Stimulated activated memory B cell treated with anti-CD40 and anti-IgM and Interleukin-4, amounts not matched to agents 10 μg/mL and 1 μg/mL and 100 μg/mL, for 72 hours (primary cell): ENCODE measurements around the gene NDEL1.

Experiments used
- ATAC-seq: fragments of 150-1000 bp; cut with Tn5 transposase; 2 replicates; pipeline ENCODE4 v1.10.0; 2021
- H3K27ac Mint-ChIP-seq: one replicate; pipeline ENCODE4 v1.8.0; 2022; ENCODE audit warnings: mild to moderate bottlenecking, mixed read lengths
- H3K27me3 Mint-ChIP-seq: one replicate; pipeline ENCODE4 v1.8.0; 2022; ENCODE audit warnings: mixed read lengths
- H3K36me3 Mint-ChIP-seq: one replicate; pipeline ENCODE4 v1.8.0; 2022; ENCODE audit warnings: mixed read lengths
- H3K4me1 Mint-ChIP-seq: one replicate; pipeline ENCODE4 v1.8.0; 2022; ENCODE audit warnings: mixed read lengths
- H3K4me3 Mint-ChIP-seq: one replicate; pipeline ENCODE4 v1.8.0; 2022; ENCODE audit warnings: mild to moderate bottlenecking, moderate library complexity, mixed read lengths
- H3K9me3 Mint-ChIP-seq: one replicate; pipeline ENCODE4 v1.8.0; 2022; ENCODE audit warnings: mixed read lengths

NDEL1 gene

DNA sequence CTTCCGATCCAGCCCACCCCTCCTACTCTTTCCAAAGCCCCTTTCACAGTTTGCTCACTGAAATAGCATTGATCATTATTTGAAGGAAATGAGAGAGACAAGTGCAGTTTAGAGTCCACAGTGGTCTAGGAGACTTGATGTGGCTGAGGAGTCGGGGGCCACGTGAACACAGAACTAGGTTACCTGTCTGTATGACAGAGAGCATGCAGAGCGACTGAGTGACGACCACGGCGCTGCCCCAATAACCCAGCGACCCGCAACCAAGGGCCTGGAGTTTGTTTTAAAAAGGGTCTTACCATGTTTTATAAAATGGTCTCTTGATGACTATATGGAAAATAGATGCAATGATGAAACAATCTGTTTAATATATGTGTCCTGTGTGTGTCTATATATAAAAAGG, 39.5 kb downstream of the NDEL1 start:
- H3K27ac Mint-ChIP-seq = no peak overlapping the region
- no peak overlapping the region for H3K4me3 Mint-ChIP-seq
- no peaks in the 10 kb centered on the region for H3K9me3 Mint-ChIP-seq
- no peaks in the 10 kb centered on the region for H3K4me1 Mint-ChIP-seq
- no peaks in the 10 kb centered on the region for H3K27me3 Mint-ChIP-seq
- peaks cover 72% of the 10 kb centered on the region for H3K36me3 Mint-ChIP-seq
- ATAC-seq = no peak

DNA sequence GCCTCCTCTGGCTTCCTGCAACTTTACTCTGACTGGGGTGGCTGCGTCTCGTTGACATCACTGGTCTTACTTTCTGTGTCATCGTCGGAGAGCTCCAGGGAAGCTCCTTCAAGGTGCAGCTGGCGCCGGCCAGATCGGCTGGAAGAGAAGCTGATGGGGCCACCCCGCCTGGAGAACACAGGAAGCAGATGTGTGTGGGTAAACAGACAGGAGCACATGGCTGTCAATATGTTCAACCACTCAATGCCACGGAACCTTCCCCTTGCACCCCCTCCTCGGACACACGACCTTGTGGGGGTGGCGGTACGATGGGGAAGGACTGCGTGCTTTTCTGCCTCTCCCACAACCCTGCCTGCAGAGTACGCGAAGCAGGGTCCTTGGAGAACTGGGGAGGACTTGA, 40.1 kb downstream of the NDEL1 start:
- Mint-ChIP-seq H3K9me3 (no peaks in the 10 kb centered on the region), H3K36me3 (peaks cover 78% of the 10 kb centered on the region), H3K27ac (no peak overlapping the region), H3K4me3 (no peak overlapping the region), H3K4me1 (no peaks in the 10 kb centered on the region), H3K27me3 (no peaks in the 10 kb centered on the region)
- no peak for ATAC-seq

DNA sequence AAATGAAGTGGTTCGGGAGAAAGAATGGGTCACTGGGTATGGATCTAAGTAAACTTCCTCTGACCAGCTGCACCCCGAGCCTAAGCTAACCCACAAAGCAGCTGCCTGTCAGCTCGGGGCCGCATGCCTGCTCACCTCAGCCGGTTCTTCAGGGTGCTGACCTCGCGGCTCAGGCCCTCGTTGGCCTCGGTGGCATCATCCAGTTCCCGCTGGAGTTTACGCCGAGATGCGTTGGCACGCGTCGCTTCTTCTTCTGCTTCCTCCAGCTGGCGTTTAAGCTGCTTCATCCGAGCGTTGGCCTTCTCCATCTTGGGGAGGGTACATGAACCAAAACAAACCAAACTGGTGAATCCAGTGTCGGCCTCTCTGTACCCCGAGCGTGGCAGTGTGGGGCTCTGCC, 41.1 kb downstream of the NDEL1 start:
- Mint-ChIP-seq H3K27ac (no peak overlapping the region), H3K36me3 (peaks cover 78% of the 10 kb centered on the region), H3K4me3 (no peak overlapping the region), H3K27me3 (no peaks in the 10 kb centered on the region), H3K9me3 (no peaks in the 10 kb centered on the region), H3K4me1 (no peaks in the 10 kb centered on the region)
- ATAC-seq = no peak

DNA sequence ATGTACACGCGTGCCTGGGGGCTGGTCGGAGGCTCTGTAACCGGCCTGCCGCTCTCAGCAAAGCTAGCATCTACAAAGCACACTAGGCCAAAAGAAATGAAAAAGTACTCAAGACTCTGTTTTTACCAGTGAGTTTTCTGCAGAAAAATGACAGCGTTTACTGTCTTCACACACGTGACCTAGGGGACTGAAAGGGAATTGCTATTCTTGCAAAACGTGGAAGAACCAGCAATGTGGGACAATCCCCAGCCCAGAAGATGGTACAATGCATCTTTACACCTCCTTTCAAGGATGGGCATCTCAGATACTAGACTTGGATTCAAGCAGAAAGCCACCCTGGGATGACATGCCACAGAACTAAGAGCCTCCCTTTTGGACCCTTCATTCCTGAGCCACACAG, 41.5 kb downstream of the NDEL1 start:
- no peak for ATAC-seq
- no peaks in the 10 kb centered on the region for H3K4me1 Mint-ChIP-seq
- H3K27ac Mint-ChIP-seq = no peak overlapping the region
- no peak overlapping the region for H3K4me3 Mint-ChIP-seq
- H3K27me3 Mint-ChIP-seq = no peaks in the 10 kb centered on the region
- H3K9me3 Mint-ChIP-seq = no peaks in the 10 kb centered on the region
- peaks cover 78% of the 10 kb centered on the region for H3K36me3 Mint-ChIP-seq

DNA sequence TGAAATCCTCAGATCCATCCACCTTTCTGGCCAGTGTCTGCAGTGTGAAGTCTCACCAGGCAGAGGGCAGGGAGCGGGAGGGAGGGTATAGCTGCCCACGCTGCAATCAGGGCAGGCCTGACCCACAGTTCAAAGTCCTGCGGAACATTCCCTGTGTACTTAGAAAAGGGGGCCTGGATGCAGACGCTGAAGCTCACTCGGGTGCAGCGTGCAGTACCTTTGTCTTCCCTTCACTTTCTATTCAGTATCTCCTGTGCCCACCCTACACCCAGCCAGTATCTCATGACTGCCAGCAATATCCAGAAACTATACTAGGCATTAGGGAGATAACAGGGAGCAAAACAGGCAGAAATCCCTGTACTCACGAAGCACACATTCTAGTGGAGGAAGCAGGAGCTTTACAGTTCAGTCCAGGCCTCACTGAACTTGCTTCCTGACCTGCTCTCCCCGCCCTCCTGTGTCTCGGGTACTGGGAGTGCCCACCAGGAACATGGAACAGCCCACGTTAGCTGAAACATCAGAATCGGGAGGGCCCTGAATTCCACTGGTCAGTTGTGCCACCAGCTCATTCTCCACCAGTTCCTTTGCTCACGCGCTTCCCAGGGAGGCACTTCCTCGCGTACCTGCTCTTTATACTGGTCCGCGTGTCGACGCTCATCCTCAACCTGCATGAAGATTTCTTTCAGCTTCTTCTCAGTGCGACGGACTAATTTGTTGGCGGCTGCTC, 42.2 kb downstream of the NDEL1 start:
- H3K4me3 Mint-ChIP-seq = no peak overlapping the region
- peaks cover 83% of the 10 kb centered on the region for H3K36me3 Mint-ChIP-seq
- ATAC-seq = no peak
- no peaks in the 10 kb centered on the region for H3K9me3 Mint-ChIP-seq
- H3K27me3 Mint-ChIP-seq = no peaks in the 10 kb centered on the region
- H3K27ac Mint-ChIP-seq = no peak overlapping the region
- no peaks in the 10 kb centered on the region for H3K4me1 Mint-ChIP-seq

DNA sequence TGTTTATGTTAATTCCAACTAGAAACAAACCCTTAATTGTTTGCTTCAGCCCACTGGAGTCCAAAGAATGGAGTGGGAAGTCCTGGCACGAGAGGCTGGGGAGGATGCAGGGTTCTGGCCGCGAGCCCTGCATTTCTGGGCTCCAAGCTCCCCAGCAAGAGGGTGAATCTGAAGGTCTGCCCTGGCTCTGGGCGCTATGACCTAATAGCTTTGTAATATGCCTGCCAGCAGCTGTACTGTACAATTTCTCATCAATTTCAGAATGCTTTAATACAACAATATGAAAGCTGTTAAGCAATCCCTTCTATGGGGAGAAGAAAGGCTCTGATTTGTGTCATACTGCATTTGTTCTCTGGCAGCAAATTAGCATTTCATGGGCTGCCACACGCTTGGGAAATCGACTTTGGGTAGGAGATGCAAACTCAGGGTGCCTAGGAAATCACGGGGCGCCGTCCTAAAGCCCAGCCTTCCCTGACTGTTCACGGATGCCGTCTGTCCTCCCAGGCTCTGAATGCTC, 43.8 kb downstream of the NDEL1 start:
- Mint-ChIP-seq H3K4me3 (no peak overlapping the region), H3K9me3 (no peaks in the 10 kb centered on the region), H3K27me3 (no peaks in the 10 kb centered on the region), H3K36me3 (peaks cover 82% of the 10 kb centered on the region), H3K4me1 (no peaks in the 10 kb centered on the region), H3K27ac (no peak overlapping the region)
- ATAC-seq = no peak

DNA sequence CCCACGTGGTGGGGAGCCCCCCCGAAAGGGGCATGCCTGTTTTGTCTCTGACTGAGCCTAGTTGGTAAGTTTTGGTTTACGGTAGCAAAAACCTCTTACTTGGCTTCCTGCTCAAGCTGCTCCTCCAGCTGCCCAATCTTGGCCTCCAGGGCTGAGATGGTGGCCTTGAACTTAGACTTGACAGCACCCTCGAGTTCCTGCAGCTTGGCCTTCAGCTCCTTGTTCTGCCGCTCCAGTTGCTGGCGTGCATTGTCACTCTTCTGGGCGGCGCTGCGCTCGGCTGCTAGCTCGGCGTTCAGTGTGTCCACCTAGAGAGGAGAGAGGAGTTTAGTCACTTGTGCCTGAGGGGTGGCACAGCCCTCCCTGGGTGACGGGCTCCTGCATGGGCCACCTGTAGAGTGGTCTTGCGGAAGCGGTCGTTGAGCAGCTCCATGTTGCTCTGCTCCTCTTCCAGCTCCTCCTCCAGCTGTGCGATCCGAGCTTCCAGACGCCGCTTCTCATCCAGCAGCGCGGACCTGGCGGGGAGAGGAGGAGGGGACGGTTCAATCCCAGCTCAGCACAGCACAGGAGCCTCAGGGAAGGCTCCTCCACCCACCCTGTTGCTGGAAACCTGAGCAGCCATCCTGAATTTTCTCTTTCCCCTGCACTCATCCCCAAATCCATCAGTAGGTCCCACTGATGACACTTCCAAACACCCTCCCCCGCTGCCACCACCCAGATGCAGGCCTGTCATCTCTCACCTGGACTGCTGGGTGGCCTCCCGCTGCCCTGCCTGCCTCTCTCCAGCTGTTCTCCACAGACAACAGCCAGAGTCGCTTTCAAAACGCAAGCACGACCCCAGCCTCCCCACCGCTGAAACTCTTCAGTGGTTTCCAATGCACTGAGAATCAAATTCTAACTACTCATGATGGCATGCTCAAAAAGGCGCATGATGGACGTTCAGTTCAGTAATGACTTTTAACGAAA, 44.6 kb downstream of the NDEL1 start:
- peaks cover 3% of the 10 kb centered on the region for H3K9me3 Mint-ChIP-seq
- peaks cover 79% of the 10 kb centered on the region for H3K36me3 Mint-ChIP-seq
- no peaks in the 10 kb centered on the region for H3K4me1 Mint-ChIP-seq
- no peak overlapping the region for H3K4me3 Mint-ChIP-seq
- ATAC-seq = no peak
- H3K27me3 Mint-ChIP-seq = no peaks in the 10 kb centered on the region
- H3K27ac Mint-ChIP-seq = no peak overlapping the region

DNA sequence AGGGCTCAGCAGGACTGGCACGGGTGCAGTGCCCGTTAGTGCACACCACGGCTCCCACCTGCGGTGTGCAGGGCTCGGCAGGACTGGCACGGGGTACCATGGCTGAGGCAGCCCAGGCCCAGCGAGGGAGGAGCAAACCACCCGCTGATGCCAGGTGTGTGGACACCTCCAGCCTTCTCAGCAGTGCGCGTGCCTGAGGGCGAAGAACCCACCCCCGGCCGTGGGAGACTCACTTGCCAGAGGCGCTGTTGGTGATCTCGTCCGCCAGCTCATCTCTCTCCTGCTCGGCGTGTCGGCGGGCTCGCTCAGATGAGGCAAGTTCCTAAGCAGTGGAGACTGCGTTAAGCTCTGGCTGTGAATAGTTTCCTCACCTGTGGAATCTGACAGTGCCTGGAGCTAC, 45.4 kb downstream of the NDEL1 start:
- Mint-ChIP-seq H3K27ac (no peak overlapping the region), H3K4me3 (no peak overlapping the region), H3K4me1 (no peaks in the 10 kb centered on the region), H3K9me3 (peaks cover 3% of the 10 kb centered on the region), H3K36me3 (peaks cover 76% of the 10 kb centered on the region), H3K27me3 (no peaks in the 10 kb centered on the region)
- ATAC-seq = no peak

DNA sequence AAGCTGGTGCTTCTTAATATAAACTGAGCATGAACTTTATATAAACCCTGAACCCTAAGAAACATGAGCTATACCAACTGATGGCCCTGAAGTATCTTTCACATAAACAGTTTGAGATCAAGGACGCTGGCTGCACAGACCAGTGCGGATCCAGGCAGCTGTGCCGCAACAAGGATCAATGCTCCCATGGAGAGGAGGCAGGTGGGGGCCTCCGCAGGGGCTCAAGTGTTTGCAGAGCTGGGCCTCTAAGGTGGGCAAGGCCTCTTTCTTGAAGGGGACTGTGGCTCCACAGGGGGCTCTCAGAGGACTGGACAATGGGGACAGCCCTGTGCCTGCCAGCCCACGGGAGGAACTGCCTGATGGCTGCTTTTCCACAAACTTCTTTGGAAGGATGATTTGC, 46.0 kb downstream of the NDEL1 start:
- H3K4me3 Mint-ChIP-seq = no peak overlapping the region
- peaks cover 71% of the 10 kb centered on the region for H3K36me3 Mint-ChIP-seq
- ATAC-seq = no peak
- no peaks in the 10 kb centered on the region for H3K27me3 Mint-ChIP-seq
- no peak overlapping the region for H3K27ac Mint-ChIP-seq
- no peaks in the 10 kb centered on the region for H3K4me1 Mint-ChIP-seq
- H3K9me3 Mint-ChIP-seq = peaks cover 3% of the 10 kb centered on the region

DNA sequence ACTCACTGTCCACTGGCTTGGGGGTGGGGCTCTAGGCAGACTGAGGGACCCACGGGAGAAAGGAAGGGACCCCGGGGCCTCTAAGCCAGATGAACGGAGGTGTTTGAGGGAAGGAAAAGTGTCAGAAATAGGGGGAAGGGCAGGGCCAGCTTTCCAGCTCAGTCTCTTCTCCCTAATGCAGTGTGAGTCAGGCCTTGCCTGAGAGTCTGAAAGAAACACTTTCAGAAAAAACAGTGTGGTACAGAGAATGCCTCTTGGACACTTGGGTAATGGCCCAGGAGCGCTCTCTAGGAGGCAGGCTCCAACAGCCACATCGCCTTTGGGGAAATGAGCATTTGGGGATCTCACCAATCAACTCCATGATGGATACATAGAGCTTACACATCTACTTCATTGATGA, 46.9 kb downstream of the NDEL1 start:
- no peak overlapping the region for H3K27ac Mint-ChIP-seq
- ATAC-seq = no peak
- H3K36me3 Mint-ChIP-seq = peaks cover 75% of the 10 kb centered on the region
- H3K4me1 Mint-ChIP-seq = no peaks in the 10 kb centered on the region
- H3K27me3 Mint-ChIP-seq = no peaks in the 10 kb centered on the region
- peaks cover 3% of the 10 kb centered on the region for H3K9me3 Mint-ChIP-seq
- no peak overlapping the region for H3K4me3 Mint-ChIP-seq

DNA sequence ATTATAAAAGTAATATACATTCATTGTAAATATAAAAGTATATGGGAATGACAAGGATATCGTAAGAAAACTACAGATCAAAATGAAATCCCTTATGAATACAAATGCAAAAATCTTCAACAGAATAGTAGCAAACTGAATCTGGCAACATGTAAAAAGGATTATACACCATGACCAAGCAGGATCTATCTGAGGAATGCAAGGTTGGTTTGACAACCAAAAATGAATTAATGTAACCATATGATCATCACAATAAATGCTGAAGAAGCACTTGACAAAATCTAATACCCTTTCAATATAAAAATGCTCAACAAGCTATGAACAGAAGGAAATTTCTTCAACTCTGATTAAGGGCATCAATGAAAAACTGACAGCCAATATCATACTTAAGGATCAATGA, 48.8 kb downstream of the NDEL1 start:
- peaks cover 3% of the 10 kb centered on the region for H3K9me3 Mint-ChIP-seq
- peaks cover 60% of the 10 kb centered on the region for H3K36me3 Mint-ChIP-seq
- no peak overlapping the region for H3K4me3 Mint-ChIP-seq
- H3K27me3 Mint-ChIP-seq = no peaks in the 10 kb centered on the region
- no peaks in the 10 kb centered on the region for H3K4me1 Mint-ChIP-seq
- H3K27ac Mint-ChIP-seq = no peak overlapping the region
- ATAC-seq = no peak

DNA sequence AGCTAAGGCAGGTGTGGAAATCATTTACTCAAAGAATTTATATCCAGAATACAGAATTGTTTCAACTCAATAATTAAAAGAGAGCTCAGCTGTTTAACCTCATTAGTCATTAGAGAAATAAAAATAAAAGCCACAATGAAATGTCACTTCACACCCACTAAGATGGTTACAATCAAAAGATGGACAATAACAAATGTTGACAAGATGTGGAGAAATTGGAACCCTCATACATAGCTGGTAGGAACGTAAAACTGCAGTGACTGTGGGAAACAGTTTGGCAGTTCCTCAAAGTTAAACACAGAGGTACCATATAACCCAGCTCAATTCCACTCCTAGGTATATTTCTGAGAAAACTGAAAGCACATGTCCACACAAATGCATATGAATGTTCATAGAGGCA, 49.8 kb downstream of the NDEL1 start:
- peaks cover 55% of the 10 kb centered on the region for H3K36me3 Mint-ChIP-seq
- H3K27ac Mint-ChIP-seq = no peak overlapping the region
- ATAC-seq = no peak
- no peak overlapping the region for H3K4me3 Mint-ChIP-seq
- peaks cover 5% of the 10 kb centered on the region for H3K9me3 Mint-ChIP-seq
- H3K27me3 Mint-ChIP-seq = no peaks in the 10 kb centered on the region
- no peaks in the 10 kb centered on the region for H3K4me1 Mint-ChIP-seq

DNA sequence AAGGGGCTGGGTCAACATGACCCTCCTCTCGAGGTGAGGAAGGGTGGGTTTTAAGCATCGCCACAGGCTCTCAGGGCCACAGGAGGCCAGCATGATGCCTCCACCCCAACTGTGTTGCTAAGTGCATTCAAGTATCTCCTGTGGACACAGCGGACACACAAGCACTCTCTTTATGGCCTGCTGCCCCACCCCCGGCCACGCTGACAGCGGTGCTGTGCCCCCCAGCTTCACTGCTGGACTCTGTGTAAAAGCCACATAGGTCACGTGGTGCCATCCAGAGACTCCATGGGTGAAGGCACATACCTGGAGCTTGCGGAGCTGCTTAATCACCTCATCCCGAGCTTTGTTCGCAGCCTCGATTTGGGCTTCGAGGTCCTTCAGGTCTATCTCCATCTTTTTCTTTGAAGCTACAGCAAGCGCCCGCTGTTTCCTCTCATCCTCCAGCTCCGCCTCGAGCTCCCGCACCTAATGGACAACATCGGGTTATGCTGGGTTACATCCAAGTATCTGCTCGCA, 51.5 kb downstream of the NDEL1 start:
- no peaks in the 10 kb centered on the region for H3K4me1 Mint-ChIP-seq
- H3K36me3 Mint-ChIP-seq = peaks cover 48% of the 10 kb centered on the region
- ATAC-seq = no peak
- H3K27ac Mint-ChIP-seq = no peak overlapping the region
- no peak overlapping the region for H3K4me3 Mint-ChIP-seq
- H3K27me3 Mint-ChIP-seq = no peaks in the 10 kb centered on the region
- peaks cover 5% of the 10 kb centered on the region for H3K9me3 Mint-ChIP-seq

DNA sequence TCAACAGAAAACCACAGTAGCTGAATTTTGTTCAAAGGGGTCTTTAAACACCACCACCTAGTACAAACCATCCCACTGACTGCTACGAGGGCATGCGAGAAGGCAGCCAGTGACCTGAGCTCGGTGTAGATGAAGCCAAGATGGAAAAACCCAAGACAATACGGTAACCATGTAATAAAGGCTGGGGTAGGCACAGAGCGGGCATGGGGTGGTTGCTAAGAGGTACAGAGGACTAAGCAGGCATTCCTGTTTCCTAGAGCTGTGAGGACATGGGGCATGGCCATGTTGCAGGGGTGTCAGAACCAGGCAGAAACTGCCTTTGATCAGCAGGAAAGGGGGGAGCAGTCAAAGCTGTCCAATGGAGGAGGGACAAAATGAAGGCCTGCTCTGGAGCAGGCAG, 52.1 kb downstream of the NDEL1 start:
- H3K27ac Mint-ChIP-seq = no peak overlapping the region
- H3K36me3 Mint-ChIP-seq = peaks cover 48% of the 10 kb centered on the region
- no peak overlapping the region for H3K4me3 Mint-ChIP-seq
- H3K4me1 Mint-ChIP-seq = no peaks in the 10 kb centered on the region
- H3K9me3 Mint-ChIP-seq = peaks cover 5% of the 10 kb centered on the region
- H3K27me3 Mint-ChIP-seq = no peaks in the 10 kb centered on the region
- ATAC-seq = no peak

DNA sequence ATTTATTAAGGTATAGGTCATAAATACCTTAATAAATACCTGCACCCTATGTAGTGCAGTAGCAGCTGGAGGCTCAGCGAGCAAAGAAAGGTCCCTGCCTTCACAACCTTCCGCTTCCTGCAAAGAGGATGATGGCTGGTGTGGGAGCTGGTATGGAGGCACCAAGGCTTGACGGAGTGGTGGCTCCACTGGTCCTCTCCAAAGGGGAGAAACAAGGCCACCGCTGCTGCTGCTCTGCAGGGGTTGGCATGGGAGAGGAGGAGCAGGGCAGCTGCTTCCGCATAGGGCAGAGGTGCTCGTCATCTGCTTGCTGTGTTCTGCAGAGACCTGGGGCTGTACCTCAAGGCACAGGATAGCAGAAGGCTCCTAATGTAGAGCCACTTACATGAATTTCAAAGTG, 52.8 kb downstream of the NDEL1 start:
- peaks cover 42% of the 10 kb centered on the region for H3K36me3 Mint-ChIP-seq
- peaks cover 5% of the 10 kb centered on the region for H3K9me3 Mint-ChIP-seq
- H3K4me1 Mint-ChIP-seq = no peaks in the 10 kb centered on the region
- no peak overlapping the region for H3K4me3 Mint-ChIP-seq
- H3K27ac Mint-ChIP-seq = no peak overlapping the region
- no peak for ATAC-seq
- H3K27me3 Mint-ChIP-seq = no peaks in the 10 kb centered on the region
